Measurements from ENCODE around the gene PRKAG2.

DNA sequence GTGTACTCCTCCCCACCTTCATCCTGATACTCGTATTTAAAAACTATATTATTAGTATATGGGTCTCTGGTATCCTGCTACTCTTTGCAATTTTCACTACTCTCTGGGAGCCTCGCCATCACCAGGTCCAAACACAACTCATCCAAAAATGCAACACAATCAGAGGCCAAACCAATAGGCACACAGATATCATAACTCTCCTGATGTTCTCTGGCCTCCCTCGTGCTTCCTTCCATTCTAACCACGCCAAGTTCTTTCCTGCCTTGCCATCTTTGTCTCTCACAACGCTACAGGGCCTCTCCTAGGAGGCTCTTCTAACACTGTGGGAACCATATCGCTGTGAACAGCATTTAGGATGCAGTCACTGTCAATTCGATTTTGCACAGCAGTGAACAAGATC lies 364.6 kb downstream of the PRKAG2 start:
- TF ChIP-seq, protein P1, sequence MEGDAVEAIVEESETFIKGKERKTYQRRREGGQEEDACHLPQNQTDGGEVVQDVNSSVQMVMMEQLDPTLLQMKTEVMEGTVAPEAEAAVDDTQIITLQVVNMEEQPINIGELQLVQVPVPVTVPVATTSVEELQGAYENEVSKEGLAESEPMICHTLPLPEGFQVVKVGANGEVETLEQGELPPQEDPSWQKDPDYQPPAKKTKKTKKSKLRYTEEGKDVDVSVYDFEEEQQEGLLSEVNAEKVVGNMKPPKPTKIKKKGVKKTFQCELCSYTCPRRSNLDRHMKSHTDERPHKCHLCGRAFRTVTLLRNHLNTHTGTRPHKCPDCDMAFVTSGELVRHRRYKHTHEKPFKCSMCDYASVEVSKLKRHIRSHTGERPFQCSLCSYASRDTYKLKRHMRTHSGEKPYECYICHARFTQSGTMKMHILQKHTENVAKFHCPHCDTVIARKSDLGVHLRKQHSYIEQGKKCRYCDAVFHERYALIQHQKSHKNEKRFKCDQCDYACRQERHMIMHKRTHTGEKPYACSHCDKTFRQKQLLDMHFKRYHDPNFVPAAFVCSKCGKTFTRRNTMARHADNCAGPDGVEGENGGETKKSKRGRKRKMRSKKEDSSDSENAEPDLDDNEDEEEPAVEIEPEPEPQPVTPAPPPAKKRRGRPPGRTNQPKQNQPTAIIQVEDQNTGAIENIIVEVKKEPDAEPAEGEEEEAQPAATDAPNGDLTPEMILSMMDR (IDR thresholded peaks at IDR 0.05), result no peak
- TF ChIP-seq ZFX (IDR thresholded peaks at IDR 0.05; ENCODE audit: borderline replicate concordance), result no peak
